ENCODE results near the gene UBR4.

Gene UBR4

GRCh38 chr1:19036041-19036812 lies 173.8 kb downstream of the UBR4 start:
- no peak for DNase-seq (ENCODE audit: low read depth)

GRCh38 chr1:19035377-19036040 lies 174.6 kb downstream of the UBR4 start:
- DNase-seq (ENCODE audit: low read depth), result no peak

- DNase-seq (ENCODE audit: low read depth), result no peak
Observed at GRCh38 chr1:19034721-19035120, 175.3 kb downstream of the UBR4 start.

- peak; percentile 61 for DNase-seq (ENCODE audit: low read depth)
Observed at GRCh38 chr1:19033926-19034680, 176.0 kb downstream of the UBR4 start.

GRCh38 chr1:19033515-19033839 lies 176.6 kb downstream of the UBR4 start:
- DNase-seq (ENCODE audit: low read depth), result no peak

GRCh38 chr1:19032701-19033514 lies 177.2 kb downstream of the UBR4 start:
- no peak for DNase-seq (ENCODE audit: low read depth)

- DNase-seq (ENCODE audit: low read depth), result no peak
Observed at GRCh38 chr1:19032413-19032695, 177.7 kb downstream of the UBR4 start.

- no peak for DNase-seq (ENCODE audit: low read depth)
Observed at GRCh38 chr1:19029191-19030085, 180.6 kb downstream of the UBR4 start.

- DNase-seq (ENCODE audit: low read depth), result no peak
Observed at GRCh38 chr1:19028546-19029129, 181.4 kb downstream of the UBR4 start.

GRCh38 chr1:19028110-19028509 lies 182.0 kb downstream of the UBR4 start:
- no peak for DNase-seq (ENCODE audit: low read depth)
